H9 (cell line): ENCODE results near the gene TNP2. TPM values are rescaled to one million over a fixed set of nuclear protein-coding genes. Genes with fewer than 3 reads are reported as not detected.

ENCODE experiments used
- DNase-seq: peaks from one replicate; pipeline ENCODE4 v3.0.0-alpha.2; 2017
- H2AFZ ChIP-seq: one replicate; pipeline ENCODE4 v1.6.1; 2013; ENCODE audit warnings: mild to moderate bottlenecking, low read length, control low read depth, moderate library complexity
- H2AK5ac ChIP-seq: 2 replicates; pipeline ENCODE4 v1.6.1; 2013; ENCODE audit warnings: low read length, control low read depth, mixed read lengths; ENCODE audit not compliant: insufficient read length
- H2BK120ac ChIP-seq: one replicate; pipeline ENCODE4 v1.6.1; 2013; ENCODE audit warnings: low read depth, mild to moderate bottlenecking, low read length, control low read depth, inconsistent platforms; ENCODE audit not compliant: poor library complexity, severe bottlenecking
- H2BK12ac ChIP-seq: 2 replicates; pipeline ENCODE4 v1.6.1; 2013; ENCODE audit warnings: low read length, control low read depth, mixed read lengths, low read depth; ENCODE audit not compliant: insufficient read length
- H2BK15ac ChIP-seq: 2 replicates; pipeline ENCODE4 v1.6.1; 2013; ENCODE audit warnings: low read depth, low read length, control low read depth
- H2BK20ac ChIP-seq: one replicate; pipeline ENCODE4 v1.6.1; 2013; ENCODE audit warnings: low read depth, mild to moderate bottlenecking, low read length, control low read depth, inconsistent platforms; ENCODE audit not compliant: poor library complexity, severe bottlenecking
- H2BK5ac ChIP-seq: 2 replicates; pipeline ENCODE4 v1.6.1; 2013; ENCODE audit warnings: low read length, control low read depth, mixed read lengths; ENCODE audit not compliant: insufficient read length
- H3K14ac ChIP-seq: 2 replicates; pipeline ENCODE4 v1.6.1; 2013; ENCODE audit warnings: low read length, control low read depth; ENCODE audit not compliant: insufficient read depth
- H3K18ac ChIP-seq: 2 replicates; pipeline ENCODE4 v1.6.1; 2013; ENCODE audit warnings: low read depth, mild to moderate bottlenecking, mixed read lengths, low read length, control low read depth; ENCODE audit not compliant: insufficient read length
- H3K23ac ChIP-seq: 2 replicates; pipeline ENCODE4 v1.6.1; 2013; ENCODE audit warnings: low read length, control low read depth, mixed read lengths, low read depth; ENCODE audit not compliant: insufficient read length
- H3K23me2 ChIP-seq: 2 replicates; pipeline ENCODE4 v1.6.1; 2013; ENCODE audit warnings: low read depth, mild to moderate bottlenecking, mixed read lengths, low read length, control low read depth; ENCODE audit not compliant: insufficient read length, poor library complexity, severe bottlenecking
- H3K27ac ChIP-seq: 2 replicates; pipeline ENCODE4 v1.5.1; 2013; ENCODE audit warnings: low read length, control low read depth, mixed read lengths, low read depth; ENCODE audit not compliant: insufficient read length
- H3K27me3 ChIP-seq: 2 replicates; pipeline ENCODE4 v1.6.1; 2013; ENCODE audit warnings: low read length, control low read depth, inconsistent platforms; ENCODE audit not compliant: insufficient read depth
- H3K4ac ChIP-seq: 2 replicates; pipeline ENCODE4 v1.6.1; 2013; ENCODE audit warnings: low read depth, mild to moderate bottlenecking, control low read depth, inconsistent platforms, low read length, moderate library complexity
- H3K4me1 ChIP-seq: 2 replicates; pipeline ENCODE4 v1.6.1; 2013; ENCODE audit warnings: low read length, control low read depth, inconsistent platforms; ENCODE audit not compliant: insufficient read depth
- H3K4me2 ChIP-seq: 2 replicates; pipeline ENCODE4 v1.6.1; 2013; ENCODE audit warnings: low read length, control low read depth, mixed read lengths; ENCODE audit not compliant: insufficient read length, insufficient read depth
- H3K56ac ChIP-seq: 2 replicates; pipeline ENCODE4 v1.6.1; 2013; ENCODE audit warnings: low read depth, mild to moderate bottlenecking, mixed read lengths, low read length, control low read depth; ENCODE audit not compliant: insufficient read length
- H3K79me1 ChIP-seq: 2 replicates; pipeline ENCODE4 v1.6.1; 2013; ENCODE audit warnings: low read depth, mild to moderate bottlenecking, moderate library complexity, low read length, control low read depth, inconsistent platforms; ENCODE audit not compliant: insufficient read depth, poor library complexity, severe bottlenecking
- H3K79me2 ChIP-seq: 2 replicates; pipeline ENCODE4 v1.6.1; 2013; ENCODE audit warnings: low read length, control low read depth, inconsistent platforms; ENCODE audit not compliant: insufficient read depth
- H3K9ac ChIP-seq: 2 replicates; pipeline ENCODE4 v1.6.1; 2013; ENCODE audit warnings: low read length, control low read depth, mixed read lengths; ENCODE audit not compliant: insufficient read length; ENCODE audit errors: extremely low read depth
- H3K9me3 ChIP-seq: one replicate; pipeline ENCODE4 v1.6.1; 2013; ENCODE audit warnings: low read depth, low read length, inconsistent platforms; ENCODE audit not compliant: control insufficient read depth
- H3T11ph ChIP-seq: one replicate; pipeline ENCODE4 v1.6.1; 2013; ENCODE audit warnings: mild to moderate bottlenecking, low read length, control low read depth, inconsistent platforms
- H4K20me1 ChIP-seq: one replicate; pipeline ENCODE4 v1.6.1; 2013; ENCODE audit not compliant: control insufficient read depth, insufficient read length, insufficient read depth
- H4K5ac ChIP-seq: 2 replicates; pipeline ENCODE4 v1.6.1; 2013; ENCODE audit warnings: low read depth, mild to moderate bottlenecking, mixed read lengths, low read length, control low read depth; ENCODE audit not compliant: insufficient read length
- H4K8ac ChIP-seq: replicated peaks from 2 replicates; pipeline ENCODE4 v1.6.1; 2013; ENCODE audit warnings: low read length, control low read depth, mixed read lengths, low read depth; ENCODE audit not compliant: insufficient read length
- H4K91ac ChIP-seq: 2 replicates; pipeline ENCODE4 v1.6.1; 2013; ENCODE audit warnings: low read depth, mild to moderate bottlenecking, moderate library complexity, mixed read lengths, low read length, control low read depth; ENCODE audit not compliant: insufficient read length
- H3K27ac Mint-ChIP-seq, 3 experiments: 2 replicates in 2 of 3; 3 replicates in 1 of 3; pipeline ENCODE4 v1.8.0; 2020 to 2021; ENCODE audit warnings: mixed read lengths in 3 of 3, mild to moderate bottlenecking in 1 of 3, moderate library complexity in 1 of 3
- H3K27me3 Mint-ChIP-seq: 2 replicates; pipeline ENCODE4 v1.8.0; 2021; ENCODE audit warnings: low read depth, mild to moderate bottlenecking, moderate library complexity, mixed read lengths
- H3K36me3 Mint-ChIP-seq, 3 experiments: 2 replicates in 2 of 3; 3 replicates in 1 of 3; pipeline ENCODE4 v1.8.0; 2020 to 2021; ENCODE audit warnings: low read depth in 3 of 3, mixed read lengths in 3 of 3; ENCODE audit not compliant: insufficient read depth in 1 of 3
- H3K4me1 Mint-ChIP-seq, 2 experiments: 2 replicates each; pipeline ENCODE4 v1.8.0; 2020; ENCODE audit warnings: mixed read lengths in 2 of 2
- H3K4me3 Mint-ChIP-seq, 2 experiments: 2 replicates in 1 of 2; 3 replicates in 1 of 2; pipeline ENCODE4 v1.8.0; 2020 to 2021; ENCODE audit warnings: mild to moderate bottlenecking in 2 of 2, mixed read lengths in 2 of 2, moderate library complexity in 1 of 2
- H3K9me3 Mint-ChIP-seq, 2 experiments: 2 replicates in 1 of 2; 3 replicates in 1 of 2; pipeline ENCODE4 v1.8.0; 2020; ENCODE audit warnings: mild to moderate bottlenecking in 2 of 2, mixed read lengths in 2 of 2, moderate library complexity in 1 of 2
- WGBS: extraction: QIAGEN DNeasy Blood & Tissue Kit; methylation state at CpG from one replicate; pipeline ENCODE4 v1.1.7; 2013; ENCODE audit warnings: missing lambda C conversion rate, low lambda C conversion rate, mixed read lengths; ENCODE audit not compliant: insufficient read length; ENCODE audit errors: extremely low coverage; 5-methylcytosine and 5-hydroxymethylcytosine counted together
- total RNA-seq: library from RNA; stranded (reverse); gene quantifications from 2 replicates; pipeline ENCODE4 v1.2.1, GENCODE V29; 2021
- TF ChIP-seq, protein P1 (sequence below): fragments of 200-600 bp; sonication (generic); conservative IDR thresholded peaks from 3 replicates; pipeline ENCODE4 v1.8.0; 2021; ENCODE audit warnings: antibody characterized with exemption, mild to moderate bottlenecking

The TNP2 gene
- total RNA-seq, 1 experiment from 2014 or later: not detected

DNA sequence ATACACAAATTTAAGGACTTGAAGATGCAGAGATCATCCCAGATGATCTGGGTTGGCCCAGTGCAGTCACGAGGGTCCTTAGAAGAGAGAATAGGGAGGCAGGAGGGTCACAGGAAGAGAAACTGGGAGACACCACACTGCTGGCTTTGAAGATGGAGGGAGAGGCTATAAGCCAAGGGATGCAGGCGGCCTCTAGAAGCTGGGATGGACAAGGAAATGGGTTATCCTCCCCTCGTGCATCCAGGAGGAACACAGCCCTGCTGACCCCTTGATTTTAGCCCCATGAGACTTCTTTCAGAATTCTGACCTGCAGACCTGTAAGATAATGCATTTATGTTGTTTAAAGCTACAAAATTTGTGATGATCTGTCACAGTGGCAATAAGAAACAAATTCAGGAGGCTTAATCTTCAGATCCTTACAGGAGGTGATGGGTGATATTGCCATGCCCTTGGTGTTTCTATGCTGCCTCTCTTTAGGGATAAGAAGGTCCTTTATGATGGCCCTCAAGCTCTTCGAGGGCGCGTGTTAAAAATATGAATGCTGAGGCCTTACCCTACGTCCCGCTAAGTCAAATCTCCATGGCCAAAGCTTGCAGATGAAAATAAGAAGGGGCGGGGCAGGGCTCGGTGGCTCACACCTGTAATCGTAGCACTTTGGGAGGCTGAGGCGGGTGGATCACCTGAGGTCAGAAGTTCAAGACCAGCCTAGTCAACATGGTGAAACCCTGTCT lies 8.6 kb upstream of the TNP2 start:
- Histone ChIP-seq H3K4me2 (no peak overlapping the region), H2BK12ac (no peak overlapping the region), H3K9me3 (no peaks in the 10 kb centered on the region), H3K23ac (no peak overlapping the region), H3K23me2 (no peaks in the 10 kb centered on the region), H4K20me1 (no peaks in the 10 kb centered on the region), H3K9ac (no peak overlapping the region), H2BK15ac (no peak overlapping the region), H3K4ac (no peak overlapping the region), H2BK120ac (no peak overlapping the region), H4K5ac (no peak overlapping the region), H4K8ac (no peak overlapping the region), H2BK20ac (no peak overlapping the region), H3K18ac (no peak overlapping the region), H2BK5ac (no peak overlapping the region), H2AFZ (no peak overlapping the region), H3K14ac (no peak overlapping the region), H3T11ph (no peak overlapping the region), H3K56ac (no peak overlapping the region), H3K27me3 (no peaks in the 10 kb centered on the region), H2AK5ac (no peak overlapping the region), H3K4me1 (no peaks in the 10 kb centered on the region; the same call in 1 of the 2 replicates), H3K79me1 (no peaks in the 10 kb centered on the region), H3K27ac (no peak overlapping the region), H4K91ac (no peak overlapping the region), H3K79me2 (no peaks in the 10 kb centered on the region)
- peaks cover 9 to 16% of the 10 kb centered on the region in 2 experiments for H3K4me1 Mint-ChIP-seq
- no peak for DNase-seq
- H3K4me3 Mint-ChIP-seq: no peak overlapping the region
- H3K27ac Mint-ChIP-seq: no peak overlapping the region
- TF ChIP-seq, protein P1, sequence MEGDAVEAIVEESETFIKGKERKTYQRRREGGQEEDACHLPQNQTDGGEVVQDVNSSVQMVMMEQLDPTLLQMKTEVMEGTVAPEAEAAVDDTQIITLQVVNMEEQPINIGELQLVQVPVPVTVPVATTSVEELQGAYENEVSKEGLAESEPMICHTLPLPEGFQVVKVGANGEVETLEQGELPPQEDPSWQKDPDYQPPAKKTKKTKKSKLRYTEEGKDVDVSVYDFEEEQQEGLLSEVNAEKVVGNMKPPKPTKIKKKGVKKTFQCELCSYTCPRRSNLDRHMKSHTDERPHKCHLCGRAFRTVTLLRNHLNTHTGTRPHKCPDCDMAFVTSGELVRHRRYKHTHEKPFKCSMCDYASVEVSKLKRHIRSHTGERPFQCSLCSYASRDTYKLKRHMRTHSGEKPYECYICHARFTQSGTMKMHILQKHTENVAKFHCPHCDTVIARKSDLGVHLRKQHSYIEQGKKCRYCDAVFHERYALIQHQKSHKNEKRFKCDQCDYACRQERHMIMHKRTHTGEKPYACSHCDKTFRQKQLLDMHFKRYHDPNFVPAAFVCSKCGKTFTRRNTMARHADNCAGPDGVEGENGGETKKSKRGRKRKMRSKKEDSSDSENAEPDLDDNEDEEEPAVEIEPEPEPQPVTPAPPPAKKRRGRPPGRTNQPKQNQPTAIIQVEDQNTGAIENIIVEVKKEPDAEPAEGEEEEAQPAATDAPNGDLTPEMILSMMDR: no peak
- no CpG with 5 or more reads among the region's 12 CpGs for WGBS
- H3K9me3 Mint-ChIP-seq: peaks cover 0 to 7% of the 10 kb centered on the region in 2 experiments; a peak in 2 of 5 replicates
- H3K36me3 Mint-ChIP-seq: no peaks in the 10 kb centered on the region
- no peaks in the 10 kb centered on the region; the same call in 1 of the 2 replicates for H3K27me3 Mint-ChIP-seq
